Activated CD4-positive, alpha-beta T cell treated with anti-CD3 and anti-CD28 coated beads, Interleukin-2, Interleukin-6, amounts not matched to agents 100 ng/mL and 50 ng/mL, durations not matched to agents 16 hours and 8 hours (primary cell): ENCODE data around the gene TMEM44.
"Not testable (repeated sequence)": the region's sequence is repeated elsewhere in the genome, so short reads cannot be mapped to it uniquely, and the experiment has no call there.

Experiments
- DNase-seq: peaks from one replicate; pipeline ENCODE4 v3.0.0-alpha.2; 2020

The TMEM44 gene

GRCh38 chr3:194549853-194550252 is 83.4 kb downstream of the TMEM44 start:
- no peak for DNase-seq

GRCh38 chr3:194548346-194549321 is 84.6 kb downstream of the TMEM44 start:
- no peak for DNase-seq

GRCh38 chr3:194547042-194547441 is 86.2 kb downstream of the TMEM44 start:
- no peak for DNase-seq

GRCh38 chr3:194545538-194545937 is 87.7 kb downstream of the TMEM44 start:
- DNase-seq, result not testable (repeated sequence)

- no peak for DNase-seq
Measured at GRCh38 chr3:194543550-194543949, 89.7 kb downstream of the TMEM44 start.

- no peak for DNase-seq
Measured at GRCh38 chr3:194541483-194541882, 91.7 kb downstream of the TMEM44 start.

GRCh38 chr3:194540274-194540905 is 92.8 kb downstream of the TMEM44 start:
- DNase-seq, result no peak

- no peak for DNase-seq
Measured at GRCh38 chr3:194539498-194539897, 93.7 kb downstream of the TMEM44 start.

GRCh38 chr3:194537732-194538247 is 95.4 kb downstream of the TMEM44 start:
- no peak for DNase-seq
